ENCODE results near the gene AFG1L.

DNA sequence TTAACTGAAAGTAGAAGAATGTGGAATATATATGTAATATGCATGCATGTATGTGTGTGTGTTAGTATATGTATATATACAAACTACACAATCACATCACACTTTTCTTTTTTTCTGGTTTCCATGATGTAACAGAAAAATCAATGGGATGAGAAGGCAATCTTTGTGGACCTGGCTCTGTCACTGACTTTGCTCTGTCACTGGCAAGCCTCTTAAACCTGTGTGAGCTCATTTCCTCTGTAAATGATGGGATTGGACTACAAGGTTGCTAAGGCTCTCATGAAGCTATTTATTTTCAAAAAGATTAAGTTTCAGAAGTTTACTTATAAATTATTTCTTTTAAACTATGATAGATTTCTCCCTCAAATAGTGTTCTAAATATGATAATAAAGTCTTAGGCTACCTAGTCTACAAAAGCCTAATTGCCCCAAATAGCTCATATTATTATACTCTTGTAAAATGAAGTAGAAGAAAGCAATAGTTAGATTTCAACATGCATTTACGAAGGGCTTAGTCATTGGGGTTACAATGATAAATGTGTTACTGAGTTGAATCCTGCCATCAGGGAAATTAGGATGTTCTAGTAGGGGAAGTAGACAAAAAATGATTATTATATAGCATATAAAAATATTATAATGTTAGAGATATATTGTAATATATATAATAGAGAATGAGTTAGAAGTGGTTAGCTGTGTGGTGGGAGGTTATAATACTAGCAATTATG lies 129.3 kb downstream of the AFG1L start:
- TF ChIP-seq, protein P1, sequence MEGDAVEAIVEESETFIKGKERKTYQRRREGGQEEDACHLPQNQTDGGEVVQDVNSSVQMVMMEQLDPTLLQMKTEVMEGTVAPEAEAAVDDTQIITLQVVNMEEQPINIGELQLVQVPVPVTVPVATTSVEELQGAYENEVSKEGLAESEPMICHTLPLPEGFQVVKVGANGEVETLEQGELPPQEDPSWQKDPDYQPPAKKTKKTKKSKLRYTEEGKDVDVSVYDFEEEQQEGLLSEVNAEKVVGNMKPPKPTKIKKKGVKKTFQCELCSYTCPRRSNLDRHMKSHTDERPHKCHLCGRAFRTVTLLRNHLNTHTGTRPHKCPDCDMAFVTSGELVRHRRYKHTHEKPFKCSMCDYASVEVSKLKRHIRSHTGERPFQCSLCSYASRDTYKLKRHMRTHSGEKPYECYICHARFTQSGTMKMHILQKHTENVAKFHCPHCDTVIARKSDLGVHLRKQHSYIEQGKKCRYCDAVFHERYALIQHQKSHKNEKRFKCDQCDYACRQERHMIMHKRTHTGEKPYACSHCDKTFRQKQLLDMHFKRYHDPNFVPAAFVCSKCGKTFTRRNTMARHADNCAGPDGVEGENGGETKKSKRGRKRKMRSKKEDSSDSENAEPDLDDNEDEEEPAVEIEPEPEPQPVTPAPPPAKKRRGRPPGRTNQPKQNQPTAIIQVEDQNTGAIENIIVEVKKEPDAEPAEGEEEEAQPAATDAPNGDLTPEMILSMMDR (IDR thresholded peaks at IDR 0.05), result no peak
- TF ChIP-seq POLR2A (IDR thresholded peaks at IDR 0.05), result no peak

All from heart left ventricle (tissue), 13 donors.